COLO668 (cell line): ENCODE measurements around the gene ZNF865.

Experiments used
- DNase-seq: peaks from one replicate; lab custom pipeline; 2025; ENCODE audit not compliant: unreplicated experiment; lab: John Stamatoyannopoulos, UW

ZNF865 gene

GRCh38 chr19:55605207-55605636 is 225 bp upstream of the ZNF865 start:
- peak; percentile 98 for DNase-seq

- no peak for DNase-seq
Measured at GRCh38 chr19:55606471-55606787, 982 bp downstream of the ZNF865 start.

DNA sequence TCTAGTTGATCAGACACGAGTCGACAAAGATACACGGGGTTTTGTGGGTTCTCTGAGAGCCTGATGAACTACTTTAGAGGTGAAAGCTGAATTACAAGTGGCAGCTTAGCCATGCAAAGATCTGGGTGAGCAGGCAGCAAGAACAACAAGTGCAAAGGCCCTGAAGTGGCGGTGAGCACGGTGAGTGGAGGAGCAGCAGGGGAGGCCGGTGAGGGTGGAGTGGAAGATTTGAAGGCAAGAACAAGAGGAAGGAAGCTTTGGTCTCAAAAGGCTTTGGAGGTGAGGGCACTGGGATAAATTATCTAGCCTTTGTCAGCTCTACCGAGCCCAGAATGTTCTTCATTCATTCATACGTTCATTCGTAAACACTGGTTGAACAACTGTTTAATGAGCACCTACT is 1.4 kb downstream of the ZNF865 start:
- DNase-seq, result no peak

GRCh38 chr19:55609326-55609725 is 3.9 kb downstream of the ZNF865 start:
- DNase-seq, result no peak

GRCh38 chr19:55611300-55611982 is 6.0 kb downstream of the ZNF865 start:
- no peak for DNase-seq

DNA sequence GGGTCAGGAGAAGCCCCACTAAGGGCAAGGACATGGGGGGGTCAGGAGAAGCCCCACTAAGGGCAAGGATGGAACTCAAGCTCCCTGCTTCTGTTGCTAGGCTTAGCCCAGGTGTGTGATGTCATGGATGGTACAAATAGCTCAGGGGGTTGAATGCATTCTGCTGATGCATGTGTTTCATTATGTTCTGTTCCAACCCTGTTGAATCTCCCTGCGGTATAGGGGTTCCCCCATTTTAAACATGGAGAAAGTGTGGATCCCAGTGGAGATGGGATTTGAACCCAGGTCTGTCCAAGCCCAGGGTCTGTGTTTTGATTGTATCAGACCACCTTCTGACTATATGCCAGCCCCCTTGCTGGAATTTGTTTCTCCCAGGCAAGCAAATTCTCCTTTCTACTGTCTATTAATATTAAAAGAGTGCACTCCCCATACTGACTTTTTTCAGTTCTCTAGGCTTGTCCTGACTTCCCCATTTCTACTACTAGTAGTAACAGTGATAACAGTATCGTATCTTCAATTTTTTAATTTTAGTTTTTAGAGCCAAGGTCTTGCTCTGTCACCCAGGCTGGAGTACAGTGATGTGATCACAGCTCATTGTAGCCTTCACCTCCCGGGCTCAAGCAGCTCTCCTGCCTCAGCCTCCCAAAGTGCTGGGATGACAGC is 6.7 kb downstream of the ZNF865 start:
- DNase-seq, result no peak

- no peak for DNase-seq
Measured at GRCh38 chr19:55613396-55613795, 7.9 kb downstream of the ZNF865 start.

GRCh38 chr19:55613930-55614710 is 8.7 kb downstream of the ZNF865 start:
- DNase-seq, result no peak

GRCh38 chr19:55614711-55615542 is 9.5 kb downstream of the ZNF865 start:
- no peak for DNase-seq

- no peak for DNase-seq
Measured at GRCh38 chr19:55615543-55616394, 10.3 kb downstream of the ZNF865 start.

DNA sequence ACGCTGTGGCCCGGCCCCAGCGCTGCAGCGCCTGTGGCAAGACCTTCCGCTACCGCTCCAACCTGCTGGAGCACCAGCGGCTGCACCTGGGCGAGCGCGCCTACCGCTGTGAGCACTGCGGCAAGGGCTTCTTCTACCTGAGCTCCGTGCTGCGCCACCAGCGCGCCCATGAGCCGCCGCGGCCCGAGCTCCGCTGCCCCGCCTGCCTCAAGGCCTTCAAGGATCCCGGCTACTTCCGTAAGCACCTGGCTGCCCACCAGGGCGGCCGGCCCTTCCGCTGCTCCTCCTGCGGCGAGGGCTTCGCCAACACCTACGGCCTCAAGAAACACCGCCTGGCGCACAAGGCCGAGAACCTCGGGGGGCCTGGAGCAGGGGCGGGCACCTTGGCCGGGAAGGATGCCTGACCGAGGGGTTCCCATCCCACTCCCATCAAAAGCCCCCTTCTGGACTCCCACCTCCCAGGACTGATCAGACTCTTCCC is 11.0 kb downstream of the ZNF865 start:
- DNase-seq, result no peak

GRCh38 chr19:55617426-55617825 is 12.0 kb downstream of the ZNF865 start:
- no peak for DNase-seq

- DNase-seq, result no peak
Measured at GRCh38 chr19:55618426-55618825, 13.0 kb downstream of the ZNF865 start.

- DNase-seq, result no peak
Measured at GRCh38 chr19:55619286-55619685, 13.8 kb downstream of the ZNF865 start.

DNA sequence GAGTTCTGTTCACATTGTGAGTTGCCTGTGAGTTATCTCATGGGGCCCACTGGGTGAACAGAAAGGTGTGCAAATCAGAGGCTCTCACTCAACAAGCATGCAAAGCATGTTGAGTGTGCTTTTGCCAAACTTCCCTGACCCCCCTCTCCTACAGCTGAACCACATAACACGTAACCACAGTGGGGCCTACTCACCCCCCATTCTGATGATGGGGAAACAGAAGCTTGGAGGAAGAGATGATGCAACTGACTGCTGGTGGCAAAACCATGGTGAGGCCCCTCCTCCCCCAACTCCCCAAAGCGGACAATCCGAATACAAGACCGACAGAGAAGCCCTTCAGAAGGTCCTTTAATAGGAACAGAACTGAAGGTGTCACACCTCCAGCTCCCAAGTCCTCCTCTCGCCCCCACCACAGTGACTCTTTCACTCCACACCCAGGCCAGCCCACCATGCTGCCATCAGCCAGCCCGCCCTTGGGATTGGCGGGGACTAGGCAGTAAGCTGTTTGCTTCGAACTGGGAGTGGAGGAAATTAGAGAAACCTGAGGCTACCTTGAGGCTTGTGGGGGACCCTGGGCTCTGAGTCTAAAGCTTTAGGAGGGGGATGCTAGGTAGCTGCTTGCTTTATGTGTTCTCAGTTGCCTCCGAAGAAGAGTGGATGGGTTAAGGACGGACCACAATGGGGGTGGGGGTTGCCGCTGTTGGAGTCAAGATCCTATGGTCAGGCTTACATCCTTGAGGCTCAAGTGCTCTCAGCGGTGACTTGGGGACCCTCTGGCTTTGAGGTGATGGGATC is 15.2 kb downstream of the ZNF865 start:
- no peak for DNase-seq

DNA sequence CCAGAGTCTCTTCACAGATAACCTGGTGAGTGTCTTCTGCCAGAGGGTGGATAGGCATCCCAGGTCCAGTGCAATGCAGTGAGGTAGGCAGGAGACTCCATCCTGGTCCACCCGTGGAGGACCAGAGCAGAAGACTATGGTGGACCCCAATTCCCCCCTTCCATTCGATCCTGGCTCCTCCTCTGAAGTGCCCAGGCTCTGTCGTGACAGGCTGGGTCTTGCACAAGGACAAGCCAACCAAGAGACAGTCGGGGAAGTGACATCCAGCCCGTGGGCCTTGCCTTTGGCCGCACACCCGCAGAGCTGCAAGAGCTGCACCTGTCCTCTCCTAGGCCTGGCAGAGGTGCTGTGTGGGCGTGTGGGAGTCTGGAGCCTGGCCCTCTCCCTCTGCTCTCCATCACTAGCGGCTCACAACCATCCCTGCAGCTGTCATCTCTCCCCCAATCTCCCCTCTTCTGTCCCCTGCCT is 15.8 kb downstream of the ZNF865 start:
- DNase-seq, result no peak

GRCh38 chr19:55621673-55622231 is 16.3 kb downstream of the ZNF865 start:
- no peak for DNase-seq

DNA sequence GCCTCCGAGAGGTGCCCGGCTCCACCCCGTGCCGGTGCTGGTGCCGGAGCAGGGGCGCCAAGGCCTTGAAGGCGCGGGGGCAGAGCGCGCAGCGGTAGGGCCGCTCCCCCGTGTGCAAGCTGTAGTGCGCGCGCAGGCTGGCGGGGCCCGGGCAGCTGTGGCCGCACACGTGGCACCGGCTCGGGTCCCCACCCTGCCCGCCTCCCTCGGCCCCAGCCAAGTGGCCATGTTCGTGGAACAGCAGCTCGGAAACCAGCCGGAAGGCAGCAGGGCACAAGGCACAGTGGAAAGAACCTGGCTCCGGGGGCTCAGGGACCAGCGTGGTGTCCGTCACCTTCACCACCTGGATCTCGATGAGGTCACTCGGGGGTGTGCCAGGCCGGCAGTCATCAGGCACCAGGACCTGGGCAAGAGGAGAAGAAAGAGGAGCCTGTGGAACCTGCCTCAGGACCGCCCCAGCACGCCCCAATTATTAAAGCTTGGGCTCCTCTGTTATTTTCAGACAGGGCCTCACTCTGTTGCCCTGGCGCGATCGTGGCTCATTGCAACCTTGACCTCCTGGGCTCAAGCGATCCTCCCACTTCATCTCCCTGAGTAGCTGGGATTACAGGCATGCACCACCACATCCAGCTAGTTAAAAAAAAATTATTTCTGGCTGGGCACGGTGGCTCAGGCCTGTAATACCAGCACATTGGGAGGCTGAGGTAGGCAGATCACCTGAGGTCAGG is 17.0 kb downstream of the ZNF865 start:
- DNase-seq, result no peak
